ENCODE measurements around the gene BRDT.
A peak's percentile ranks its signal among the peaks of the same experiment; 100 is the strongest.
"Not testable (repeated sequence)": the region's sequence is repeated elsewhere in the genome, so short reads cannot be mapped to it uniquely, and the experiment has no call there.

BRDT gene

DNA sequence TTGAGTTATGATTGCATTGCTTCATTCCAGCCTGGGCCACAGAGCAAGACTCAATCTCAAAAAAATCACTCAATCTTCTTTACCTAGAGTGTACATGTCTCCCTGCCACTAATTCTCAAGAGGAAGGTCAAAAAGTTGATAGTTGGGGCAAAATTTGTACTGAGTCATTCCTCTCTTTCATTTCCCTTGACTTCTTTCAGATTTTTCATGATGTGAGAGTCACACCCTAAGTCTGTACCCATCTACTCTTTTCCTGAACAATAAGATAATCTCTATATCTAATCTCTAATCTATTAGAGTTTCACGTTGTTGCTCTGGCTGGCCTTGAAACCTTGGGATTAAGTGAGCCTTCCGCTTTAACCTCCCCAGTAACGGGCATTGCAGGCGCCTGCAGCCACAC lies 1.1 kb upstream of the BRDT start:
- Mint-ChIP-seq H3K27ac (no peak overlapping the region), H3K36me3 (no peaks in the 10 kb centered on the region), H3K27me3 (peaks cover 0 to 6% of the 10 kb centered on the region in 2 donors), H3K4me1 (peaks cover 0 to 4% of the 10 kb centered on the region in 2 donors), H3K9me3 (no peaks in the 10 kb centered on the region), H3K4me3 (no peak overlapping the region)
- peak; percentile 27 to 48 for ATAC-seq (replicated peaks)
- DNase-seq = no peak

GRCh38 chr1:91948501-91949355 lies 473 bp upstream of the BRDT start:
- H3K36me3 Mint-ChIP-seq = no peaks in the 10 kb centered on the region
- no peak for ATAC-seq (replicated peaks)
- H3K27me3 Mint-ChIP-seq = peaks cover 0 to 6% of the 10 kb centered on the region in 2 donors
- no peak overlapping the region for H3K27ac Mint-ChIP-seq
- no peaks in the 10 kb centered on the region for H3K9me3 Mint-ChIP-seq
- no peak overlapping the region for H3K4me3 Mint-ChIP-seq
- DNase-seq = no peak
- peaks cover 0 to 4% of the 10 kb centered on the region in 2 donors for H3K4me1 Mint-ChIP-seq

DNA sequence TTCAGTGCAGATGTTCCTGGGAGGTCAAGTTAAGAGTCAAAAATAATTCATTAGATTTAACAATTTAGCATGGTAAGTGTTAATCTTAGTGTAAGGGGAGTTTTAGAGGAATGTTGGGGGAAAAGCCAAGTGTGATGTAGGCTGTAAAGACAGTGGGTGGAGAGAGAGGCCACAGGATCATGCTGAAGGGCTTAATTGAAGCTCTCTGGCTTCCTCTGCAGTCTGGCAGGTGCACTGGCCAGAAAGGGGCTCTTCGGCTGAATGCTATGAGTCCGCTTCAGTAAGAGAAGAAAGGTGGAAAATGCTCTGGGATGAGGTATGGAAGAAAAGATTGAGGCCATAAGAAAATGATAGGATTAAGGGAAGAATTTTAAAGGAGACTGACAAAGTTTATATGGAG lies 3.0 kb downstream of the BRDT start:
- DNase-seq (no peak), ATAC-seq (replicated peaks) (no peak)
- H3K27ac Mint-ChIP-seq = no peak overlapping the region
- H3K4me3 Mint-ChIP-seq = no peak overlapping the region
- H3K36me3 Mint-ChIP-seq = no peaks in the 10 kb centered on the region
- H3K27me3 Mint-ChIP-seq = no peaks in the 10 kb centered on the region
- H3K9me3 Mint-ChIP-seq = no peaks in the 10 kb centered on the region
- H3K4me1 Mint-ChIP-seq = peaks cover 0 to 4% of the 10 kb centered on the region in 2 donors

DNA sequence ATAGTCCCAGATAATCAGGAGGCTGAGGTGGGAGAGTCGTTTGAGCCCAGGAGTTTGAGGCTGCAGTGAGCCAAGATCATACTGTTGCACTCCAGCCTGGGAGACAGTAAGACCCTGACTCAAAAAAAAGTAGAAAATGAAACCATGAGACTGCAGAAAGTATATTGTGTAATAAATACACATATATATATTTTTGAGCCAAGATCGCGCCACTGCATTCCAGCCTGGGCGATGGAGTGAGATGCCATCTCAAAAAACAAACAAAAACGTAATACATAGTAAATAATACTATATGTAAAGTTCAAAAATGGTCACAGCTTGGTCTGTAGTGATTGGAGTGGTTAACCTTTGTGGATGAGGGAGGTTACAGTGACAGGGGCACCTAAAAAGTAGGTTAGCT lies 9.7 kb downstream of the BRDT start:
- Mint-ChIP-seq H3K4me1 (no peaks in the 10 kb centered on the region), H3K36me3 (no peaks in the 10 kb centered on the region), H3K27ac (no peak overlapping the region), H3K27me3 (no peaks in the 10 kb centered on the region), H3K4me3 (no peak overlapping the region), H3K9me3 (no peaks in the 10 kb centered on the region)
- ATAC-seq (replicated peaks) (no peak), DNase-seq (no peak)

GRCh38 chr1:91968334-91968733 lies 19.1 kb downstream of the BRDT start:
- Mint-ChIP-seq H3K36me3 (no peaks in the 10 kb centered on the region), H3K9me3 (no peaks in the 10 kb centered on the region), H3K27ac (no peak overlapping the region), H3K27me3 (no peaks in the 10 kb centered on the region), H3K4me3 (no peak overlapping the region), H3K4me1 (no peaks in the 10 kb centered on the region)
- ATAC-seq (replicated peaks) = no peak
- DNase-seq = no peak

DNA sequence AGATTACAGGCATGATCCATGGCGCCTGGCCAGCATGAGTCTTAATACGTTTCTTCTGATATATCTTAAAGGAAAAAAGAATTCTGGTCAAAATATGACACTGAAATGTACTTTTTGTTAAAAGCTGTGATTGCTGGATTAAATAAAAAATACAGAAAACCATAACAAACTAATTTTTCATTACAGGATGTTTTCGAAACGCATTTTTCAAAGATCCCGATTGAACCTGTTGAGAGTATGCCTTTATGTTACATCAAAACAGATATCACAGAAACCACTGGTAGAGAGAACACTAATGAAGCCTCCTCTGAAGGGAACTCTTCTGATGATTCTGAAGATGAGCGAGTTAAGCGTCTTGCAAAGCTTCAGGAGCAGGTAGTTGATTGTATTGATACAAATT lies 30.2 kb downstream of the BRDT start:
- no peaks in the 10 kb centered on the region for H3K27me3 Mint-ChIP-seq
- ATAC-seq (replicated peaks) (no peak), DNase-seq (no peak)
- H3K27ac Mint-ChIP-seq = no peak overlapping the region
- H3K4me3 Mint-ChIP-seq = no peak overlapping the region
- H3K9me3 Mint-ChIP-seq = no peaks in the 10 kb centered on the region
- H3K4me1 Mint-ChIP-seq = no peaks in the 10 kb centered on the region
- H3K36me3 Mint-ChIP-seq = no peaks in the 10 kb centered on the region

- Mint-ChIP-seq H3K9me3 (no peaks in the 10 kb centered on the region), H3K27ac (no peak overlapping the region), H3K4me1 (no peaks in the 10 kb centered on the region), H3K27me3 (no peaks in the 10 kb centered on the region), H3K4me3 (no peak overlapping the region), H3K36me3 (no peaks in the 10 kb centered on the region)
- DNase-seq = no peak
- ATAC-seq (replicated peaks) = no peak
These were observed 31.5 kb downstream of the BRDT start for GRCh38 chr1:91980663-91981062.

DNA sequence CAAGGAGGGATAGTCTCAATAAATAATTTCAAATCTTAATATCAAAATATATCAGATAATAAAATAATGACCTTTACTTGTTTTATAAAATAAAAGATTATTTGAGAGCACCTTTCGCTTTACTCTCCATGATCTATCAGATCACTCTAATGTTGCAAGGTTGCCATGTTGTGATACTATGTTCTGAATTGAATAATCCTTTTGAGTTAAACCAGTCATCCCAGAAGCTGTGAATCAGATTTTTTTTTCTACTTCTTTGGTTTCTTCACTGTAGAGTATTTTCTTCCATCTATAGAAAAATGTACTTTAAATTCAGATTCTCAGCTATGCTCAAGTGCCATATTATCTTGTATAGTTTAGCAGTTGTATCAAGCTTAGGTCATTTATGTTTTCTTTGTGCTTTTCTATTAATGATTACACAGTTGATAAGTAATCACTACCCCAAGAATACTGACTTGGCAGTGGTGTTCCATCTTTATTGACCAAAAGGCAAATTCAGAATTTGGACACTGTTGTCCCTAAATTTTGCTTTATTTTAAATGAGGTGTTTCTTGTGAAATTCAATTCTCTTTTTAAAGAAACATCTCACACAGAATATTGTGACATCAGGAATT lies 32.9 kb downstream of the BRDT start:
- Mint-ChIP-seq H3K36me3 (no peaks in the 10 kb centered on the region), H3K9me3 (no peaks in the 10 kb centered on the region), H3K4me3 (no peak overlapping the region), H3K4me1 (no peaks in the 10 kb centered on the region), H3K27me3 (no peaks in the 10 kb centered on the region), H3K27ac (no peak overlapping the region)
- DNase-seq = no peak
- ATAC-seq (replicated peaks) = no peak

DNA sequence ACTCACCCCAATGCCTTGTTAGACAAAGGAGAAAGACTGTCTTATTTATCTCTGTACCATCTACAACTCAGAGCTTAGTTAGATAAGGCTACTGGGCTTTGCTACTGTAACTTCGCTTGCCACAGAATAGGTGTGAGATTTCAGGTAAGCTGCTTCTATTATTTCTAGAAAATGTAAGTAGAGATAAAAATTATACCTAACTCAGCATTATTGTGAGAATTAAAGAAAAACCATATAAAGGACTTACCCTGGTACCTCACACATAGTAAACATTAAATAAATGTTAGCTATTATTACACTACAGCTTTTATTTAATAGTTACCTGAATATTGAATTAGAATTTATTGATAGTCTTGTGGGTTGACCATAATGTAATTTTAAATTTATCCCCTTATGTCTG lies 44.1 kb downstream of the BRDT start:
- no peak overlapping the region for H3K4me3 Mint-ChIP-seq
- DNase-seq = no peak
- H3K36me3 Mint-ChIP-seq = no peaks in the 10 kb centered on the region
- H3K27ac Mint-ChIP-seq = no peak overlapping the region
- no peaks in the 10 kb centered on the region for H3K27me3 Mint-ChIP-seq
- no peaks in the 10 kb centered on the region for H3K4me1 Mint-ChIP-seq
- no peaks in the 10 kb centered on the region for H3K9me3 Mint-ChIP-seq
- ATAC-seq (replicated peaks) = no peak

- Mint-ChIP-seq H3K36me3 (no peaks in the 10 kb centered on the region), H3K4me1 (no peaks in the 10 kb centered on the region), H3K4me3 (no peak overlapping the region), H3K27ac (no peak overlapping the region), H3K9me3 (no peaks in the 10 kb centered on the region), H3K27me3 (no peaks in the 10 kb centered on the region)
- ATAC-seq (replicated peaks) (no peak), DNase-seq (no peak)
These were observed 48.5 kb downstream of the BRDT start for GRCh38 chr1:91997607-91998195.

DNA sequence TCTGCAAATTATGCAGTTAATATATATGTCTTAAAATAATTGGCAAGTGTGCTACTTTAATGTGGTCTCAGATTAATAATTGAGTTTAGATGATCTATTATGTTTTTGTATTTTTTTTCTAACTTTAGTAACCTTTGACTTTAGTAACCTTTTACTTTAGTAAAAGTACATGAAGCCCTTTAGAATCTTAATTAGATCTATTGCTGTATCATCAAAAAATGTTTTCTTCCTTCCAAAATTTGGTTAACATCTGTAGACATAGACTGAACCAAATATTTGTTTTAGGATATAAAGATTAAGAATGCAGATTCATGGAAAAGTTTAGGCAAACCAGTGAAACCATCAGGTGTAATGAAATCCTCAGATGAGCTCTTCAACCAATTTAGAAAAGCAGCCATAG lies 54.9 kb downstream of the BRDT start:
- Mint-ChIP-seq H3K4me1 (no peaks in the 10 kb centered on the region), H3K27me3 (peaks cover 7 to 10% of the 10 kb centered on the region in 2 donors), H3K27ac (no peak overlapping the region), H3K4me3 (no peak overlapping the region), H3K9me3 (no peaks in the 10 kb centered on the region), H3K36me3 (no peaks in the 10 kb centered on the region)
- ATAC-seq (replicated peaks) = no peak
- DNase-seq = no peak

DNA sequence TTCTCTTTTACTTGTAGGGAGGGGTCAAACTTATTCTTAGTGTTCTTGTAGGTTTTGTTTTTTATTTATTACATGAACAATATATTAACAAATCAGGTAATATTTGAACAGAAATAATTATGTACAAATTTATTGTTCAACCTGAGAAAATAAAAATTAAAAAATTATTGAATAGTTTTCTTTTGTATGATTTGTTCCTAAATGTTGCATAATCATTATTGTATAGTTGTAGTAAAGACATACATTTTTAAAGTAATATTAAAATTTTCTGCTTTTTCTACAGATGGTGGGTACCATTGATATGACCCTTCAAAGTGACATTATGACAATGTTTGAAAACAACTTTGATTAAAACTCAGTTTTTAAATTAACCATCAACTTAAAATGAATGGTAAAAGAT lies 64.7 kb downstream of the BRDT start:
- Mint-ChIP-seq H3K4me1 (no peaks in the 10 kb centered on the region), H3K27me3 (peaks cover 0 to 10% of the 10 kb centered on the region in 2 donors), H3K27ac (no peak overlapping the region), H3K4me3 (no peak overlapping the region), H3K36me3 (no peaks in the 10 kb centered on the region), H3K9me3 (no peaks in the 10 kb centered on the region)
- no peak for ATAC-seq (replicated peaks)
- no peak for DNase-seq

DNA sequence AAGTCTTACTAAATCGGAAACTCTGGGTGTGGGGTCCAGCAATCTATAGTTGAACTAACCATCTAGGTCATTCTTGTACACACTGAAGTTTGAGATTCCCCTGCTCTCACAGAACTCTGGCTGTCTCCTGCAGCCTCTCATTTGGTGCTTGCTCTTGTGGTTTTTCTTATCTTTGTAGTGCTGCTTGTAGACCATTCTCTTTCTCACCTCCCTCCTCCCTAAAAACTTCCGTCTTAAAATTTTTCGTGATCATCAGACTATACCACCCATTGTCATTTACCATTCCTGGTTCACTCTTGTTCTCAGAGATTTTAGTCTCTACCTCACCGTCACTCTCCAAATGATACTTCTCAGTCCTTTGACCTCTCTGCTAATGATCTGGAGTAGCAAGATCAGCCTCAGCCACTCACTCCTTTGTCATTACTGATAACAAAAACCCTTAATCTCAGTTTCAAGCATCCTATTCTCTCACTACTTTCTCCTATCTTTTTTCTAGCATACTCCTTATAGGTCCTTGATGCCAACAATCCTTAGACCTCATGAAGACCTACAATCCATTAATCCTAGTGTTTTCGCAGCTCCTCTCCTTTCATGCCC lies 67.6 kb downstream of the BRDT start:
- Mint-ChIP-seq H3K27ac (no peak overlapping the region), H3K4me3 (no peak overlapping the region), H3K36me3 (no peaks in the 10 kb centered on the region), H3K27me3 (peaks cover 9 to 16% of the 10 kb centered on the region in 2 donors), H3K4me1 (no peaks in the 10 kb centered on the region), H3K9me3 (peaks cover 0 to 3% of the 10 kb centered on the region in 2 donors)
- DNase-seq (no peak), ATAC-seq (replicated peaks) (no peak)

- H3K9me3 Mint-ChIP-seq = peaks cover 0 to 3% of the 10 kb centered on the region in 2 donors
- ATAC-seq (replicated peaks) = no peak
- H3K4me3 Mint-ChIP-seq = no peak overlapping the region
- H3K27me3 Mint-ChIP-seq = peaks cover 9 to 16% of the 10 kb centered on the region in 2 donors
- H3K36me3 Mint-ChIP-seq = no peaks in the 10 kb centered on the region
- no peak overlapping the region for H3K27ac Mint-ChIP-seq
- H3K4me1 Mint-ChIP-seq = no peaks in the 10 kb centered on the region
- no peak for DNase-seq
These were observed 68.5 kb downstream of the BRDT start for GRCh38 chr1:92017656-92018055.

GRCh38 chr1:92026042-92026441 lies 76.8 kb downstream of the BRDT start:
- not testable (repeated sequence) for H3K36me3 Mint-ChIP-seq; ATAC-seq (replicated peaks); H3K9me3 Mint-ChIP-seq; DNase-seq; H3K27ac Mint-ChIP-seq; H3K4me3 Mint-ChIP-seq
- H3K27me3 Mint-ChIP-seq = peaks cover 23 to 43% of the 10 kb centered on the region in 2 donors
- peaks cover 3 to 14% of the 10 kb centered on the region in 2 donors for H3K4me1 Mint-ChIP-seq
